Activated CD4-positive, alpha-beta T cell treated with anti-CD3 and anti-CD28 coated beads for 36 hours (primary cell): ENCODE results near the gene FANCI. TPM values are rescaled to one million over a fixed set of nuclear protein-coding genes. Genes with fewer than 3 reads are reported as not detected.

Source experiments
- ATAC-seq: fragments of 200-7000 bp; cut with Tn5 transposase; one replicate; pipeline ENCODE4 v1.10.0; 2021; ENCODE audit warnings: mild to moderate bottlenecking, moderate library complexity
- CTCF ChIA-PET: fragments of 350-600 bp; sonication (Branson Sonifier 250); formaldehyde crosslinking; loops from one replicate; lab custom pipeline; 2021; ENCODE audit warnings: antibody characterized with exemption; lab: Charles Lee
- POLR2A ChIA-PET: fragments of 350-600 bp; sonication (Branson Sonifier 250); formaldehyde crosslinking; loops from one replicate; lab custom pipeline; 2021; ENCODE audit warnings: antibody characterized with exemption, inconsistent platforms; lab: Charles Lee
- DNase-seq: peaks from one replicate; pipeline ENCODE4 v3.0.0-alpha.2; 2020
- H3K27ac Mint-ChIP-seq: one replicate; pipeline ENCODE4 v1.8.0; 2021; ENCODE audit warnings: mixed read lengths
- H3K27me3 Mint-ChIP-seq: one replicate; pipeline ENCODE4 v1.8.0; 2021; ENCODE audit warnings: mixed read lengths
- H3K36me3 Mint-ChIP-seq: one replicate; pipeline ENCODE4 v1.8.0; 2021; ENCODE audit warnings: low read depth, mixed read lengths
- H3K4me1 Mint-ChIP-seq: one replicate; pipeline ENCODE4 v1.8.0; 2021; ENCODE audit warnings: mixed read lengths
- H3K4me3 Mint-ChIP-seq: one replicate; pipeline ENCODE4 v1.8.0; 2021; ENCODE audit warnings: mild to moderate bottlenecking, moderate library complexity, mixed read lengths
- H3K9me3 Mint-ChIP-seq: one replicate; pipeline ENCODE4 v1.8.0; 2021; ENCODE audit warnings: low read depth, mixed read lengths
- intact Hi-C, 2 experiments: fragments of 100-400 bp; cut with DNase I in 1 of 2; cut with micrococcal nuclease in 1 of 2; formaldehyde crosslinking; loops; one replicate each; pipeline versions ENCODE4 v1.14.2 to v1.15.1; 2022 to 2024; cut with DNase I, micrococcal nuclease
- total RNA-seq, 2 experiments: library from RNA; stranded (reverse); gene quantifications; one replicate each; pipeline ENCODE4 v1.2.3, GENCODE V29; 2021

The FANCI gene
- total RNA-seq, 2 experiments from 2014 or later, result 150 to 199 TPM

DNA sequence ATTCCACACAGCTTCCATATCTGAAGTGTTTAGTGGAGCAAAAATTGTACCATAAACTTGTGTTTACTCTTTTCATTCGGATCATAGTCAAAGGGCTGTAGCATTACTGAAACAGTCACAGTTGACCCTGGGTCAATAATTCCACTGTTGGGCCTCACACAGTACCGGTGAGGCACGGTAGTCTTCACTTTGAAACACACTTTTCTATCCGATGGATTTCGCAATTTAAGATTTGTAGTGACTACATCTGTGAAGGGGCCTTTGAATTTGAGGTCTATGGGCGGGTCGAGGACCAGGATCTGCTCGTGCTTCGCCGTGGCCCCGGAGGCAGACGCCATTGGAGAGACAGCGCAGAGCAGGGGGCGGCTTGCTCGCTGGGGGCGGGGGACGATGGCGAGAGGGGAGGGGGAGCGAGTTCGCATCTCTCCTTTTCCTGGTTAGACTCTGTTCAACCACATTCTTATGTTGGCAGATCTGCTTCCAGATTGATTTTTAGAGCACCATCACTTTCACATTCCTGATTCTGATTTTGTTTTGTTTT is 42.2 kb upstream of the FANCI start:
- intact Hi-C loops, result no loop called here
- no peak for ATAC-seq
- Mint-ChIP-seq H3K36me3 (peaks cover 16% of the 10 kb centered on the region), H3K4me3 (no peak overlapping the region), H3K27me3 (no peaks in the 10 kb centered on the region), H3K4me1 (peaks cover 50% of the 10 kb centered on the region), H3K27ac (no peak overlapping the region), H3K9me3 (no peaks in the 10 kb centered on the region)
- DNase-seq, result no peak
- CTCF ChIA-PET, result interaction anchor here (1.6 kb wide), 1 partner anchor 24 kb away, joined by 4 read pairs; no protein-coding TSS in a partner anchor
- POLR2A ChIA-PET, result no interaction called here

DNA sequence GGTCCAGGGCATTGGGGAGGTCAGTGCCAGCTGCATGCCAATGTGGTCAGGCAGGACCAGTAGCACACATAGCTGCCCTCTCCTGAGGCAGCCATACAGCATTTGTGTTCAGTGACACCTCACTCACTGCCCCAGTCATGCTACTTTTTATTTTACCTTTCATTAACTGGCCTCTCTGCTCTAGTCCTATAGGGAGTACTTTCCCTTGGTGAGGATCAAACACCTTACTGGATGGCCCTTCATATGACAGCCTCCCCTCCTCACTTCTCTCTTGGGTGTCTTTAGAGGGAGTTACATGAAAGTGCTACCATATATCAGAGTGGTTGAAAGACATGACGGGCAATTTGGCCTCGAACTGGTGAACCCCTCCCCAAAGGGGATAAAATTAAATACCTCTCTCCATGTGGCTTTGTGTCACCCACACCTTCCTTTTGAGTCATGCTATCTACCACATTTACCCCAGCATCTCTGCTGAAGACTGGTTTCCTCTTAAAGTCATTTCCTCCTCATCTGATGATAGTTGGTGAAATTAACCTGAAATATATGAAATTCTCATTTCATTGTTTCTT is 40.0 kb upstream of the FANCI start:
- Mint-ChIP-seq H3K27me3 (peaks cover 6% of the 10 kb centered on the region), H3K4me1 (peaks cover 39% of the 10 kb centered on the region), H3K9me3 (no peaks in the 10 kb centered on the region), H3K4me3 (no peak overlapping the region), H3K27ac (peak overlapping the region; percentile 62), H3K36me3 (peaks cover 8% of the 10 kb centered on the region)
- ChIA-PET CTCF (interaction anchor here (0.7 kb wide), 1 partner anchor 157 kb away, joined by 3 read pairs; no protein-coding TSS in a partner anchor), POLR2A (interaction anchor here (0.6 kb wide), 1 partner anchor 194 kb away, joined by 5 read pairs; no protein-coding TSS in a partner anchor)
- DNase-seq, result peak; percentile 64
- intact Hi-C loops, result loop anchor here in 1 of 2 experiments (2.0 kb wide), 1 partner anchor 23 kb away; no protein-coding TSS in a partner anchor
- peak; percentile 88 for ATAC-seq

DNA sequence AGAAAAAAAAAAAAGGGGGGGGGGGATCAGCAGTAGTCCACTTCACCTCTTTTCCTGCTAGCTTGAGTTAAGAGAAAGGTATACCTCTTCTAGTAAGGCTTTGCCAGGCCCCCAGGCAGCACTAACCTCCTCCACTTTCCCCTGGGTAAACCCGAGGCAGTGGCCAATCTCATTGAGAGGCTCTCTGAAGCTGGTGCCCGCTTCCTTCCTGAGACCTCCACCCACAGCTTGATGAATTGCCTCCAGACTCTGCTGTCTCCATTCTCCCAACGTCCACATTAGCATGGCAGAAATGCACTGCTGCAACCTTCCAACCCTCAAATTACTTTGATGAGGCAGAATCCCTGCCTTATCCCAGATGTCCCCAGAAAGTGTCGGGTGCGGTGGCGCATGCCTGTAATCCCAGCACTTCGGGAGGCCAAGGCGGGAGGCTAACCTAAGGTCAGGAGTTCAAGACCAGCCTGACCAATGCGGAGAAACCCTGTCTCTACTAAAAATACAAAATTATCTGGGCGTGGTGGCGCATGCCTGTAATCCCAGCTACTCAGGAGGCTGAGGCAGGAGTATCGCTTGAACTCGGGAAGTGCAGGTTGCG is 37.7 kb upstream of the FANCI start:
- intact Hi-C loops, result loop anchor here (2.0 to 5.0 kb wide), 4 partner anchors 25 to 225 kb away; partner anchors contain the start of gene POLG (in 1 of the 2)
- H3K36me3 Mint-ChIP-seq, result peaks cover 7% of the 10 kb centered on the region
- no peak overlapping the region for H3K4me3 Mint-ChIP-seq
- no peaks in the 10 kb centered on the region for H3K9me3 Mint-ChIP-seq
- H3K27me3 Mint-ChIP-seq, result peaks cover 6% of the 10 kb centered on the region
- DNase-seq (no peak), ATAC-seq (no peak)
- ChIA-PET POLR2A (interaction anchor here (1.7 kb wide), 1 partner anchor 129 kb away, joined by 6 read pairs; the partner anchor contains the start of gene POLG), CTCF (interaction anchor here (0.5 to 3.6 kb wide), 63 partner anchors 9 to 1361 kb away, joined by 3 to 57 read pairs (median 4); partner anchors contain the start of genes FANCI, POLG and TICRR)
- peak overlapping the region; percentile 7 for H3K27ac Mint-ChIP-seq
- H3K4me1 Mint-ChIP-seq, result peaks cover 36% of the 10 kb centered on the region

DNA sequence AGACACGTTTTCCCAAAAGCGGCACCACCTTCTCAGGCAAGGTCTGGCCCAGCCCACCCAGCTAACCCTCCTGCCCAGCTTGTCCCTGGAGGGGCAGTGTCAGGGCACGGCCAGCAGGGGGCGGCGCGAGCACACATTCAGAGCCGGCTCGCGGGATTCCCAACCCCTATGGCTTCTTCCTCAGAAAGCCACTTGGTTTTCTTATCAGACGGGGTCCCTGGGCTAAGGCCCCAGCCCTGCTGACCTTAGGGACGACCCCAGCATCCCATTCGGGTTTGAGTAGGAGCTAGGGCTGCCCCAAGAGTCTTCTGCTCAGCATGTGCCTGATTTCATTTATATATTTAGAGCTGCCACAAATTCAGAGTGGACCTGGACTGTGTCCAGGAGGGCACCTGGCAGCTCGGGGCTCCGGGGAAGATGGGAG is 36.9 kb upstream of the FANCI start:
- Mint-ChIP-seq H3K27me3 (peaks cover 6% of the 10 kb centered on the region), H3K27ac (peak overlapping the region; percentile 39), H3K4me1 (peaks cover 36% of the 10 kb centered on the region), H3K4me3 (no peak overlapping the region), H3K9me3 (no peaks in the 10 kb centered on the region), H3K36me3 (peaks cover 2% of the 10 kb centered on the region)
- DNase-seq, result peak; percentile 86
- ATAC-seq, result peak; percentile 80
- CTCF ChIA-PET, result interaction anchor here (0.5 to 3.6 kb wide), 74 partner anchors 8 to 1360 kb away, joined by 3 to 57 read pairs (median 4); partner anchors contain the start of genes FANCI, POLG and TICRR
- intact Hi-C loops, result loop anchor here (1.0 to 5.0 kb wide), 5 partner anchors 36 to 224 kb away; partner anchors contain the start of genes FANCI (in 2 of the 2) and POLG (in 1 of the 2)
- POLR2A ChIA-PET, result interaction anchor here (0.6 to 1.7 kb wide), 2 partner anchors 102 to 128 kb away, joined by 6 to 9 read pairs; partner anchors contain the start of gene POLG

DNA sequence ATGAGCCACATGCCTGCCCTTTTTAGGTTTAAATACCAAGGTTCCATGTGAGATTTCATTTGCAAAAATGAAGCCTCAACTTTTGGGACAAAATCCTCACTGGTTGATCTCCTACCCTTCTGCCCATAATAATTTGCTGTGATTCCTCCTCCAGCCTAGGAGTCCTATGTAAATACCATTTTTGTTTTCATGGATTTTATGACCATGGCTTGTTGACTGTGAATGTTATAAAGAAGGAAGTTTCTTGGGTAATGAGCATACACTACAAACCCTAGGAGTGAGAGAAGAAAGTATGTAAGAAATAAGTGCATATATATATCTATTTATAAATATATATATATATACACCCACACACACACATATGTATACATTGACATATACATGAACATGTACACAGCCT is 35.5 kb upstream of the FANCI start:
- intact Hi-C loops, result loop anchor here in 1 of 2 experiments (5.0 kb wide), 1 partner anchor 99 kb away; no protein-coding TSS in a partner anchor
- Mint-ChIP-seq H3K36me3 (no peaks in the 10 kb centered on the region), H3K27ac (no peak overlapping the region), H3K27me3 (peaks cover 6% of the 10 kb centered on the region), H3K9me3 (no peaks in the 10 kb centered on the region), H3K4me3 (no peak overlapping the region), H3K4me1 (peaks cover 33% of the 10 kb centered on the region)
- ChIA-PET POLR2A (no interaction called here), CTCF (interaction anchor here (1.1 to 3.6 kb wide), 6 partner anchors 12 to 303 kb away, joined by 3 to 57 read pairs (median 4); no protein-coding TSS in a partner anchor)
- ATAC-seq (no peak), DNase-seq (no peak)

DNA sequence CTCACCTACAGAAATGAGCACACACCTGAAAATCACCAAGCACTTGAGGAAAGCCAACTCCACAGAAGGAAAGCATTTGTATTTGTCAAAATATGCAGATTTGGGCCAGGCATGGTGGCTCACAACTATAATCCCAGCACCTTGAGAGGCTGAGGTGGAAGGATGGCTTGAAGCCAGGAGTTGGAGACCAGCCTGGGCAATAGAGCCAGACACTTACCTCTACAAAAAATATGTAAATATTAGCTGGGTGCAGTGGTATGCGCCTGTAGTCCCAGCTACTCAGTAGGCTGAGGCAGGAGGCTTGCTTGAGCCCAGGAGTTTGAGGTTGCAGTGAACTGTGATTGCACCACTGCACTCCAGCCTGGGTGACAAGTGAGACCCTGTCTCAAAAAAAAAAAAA is 34.7 kb upstream of the FANCI start:
- Mint-ChIP-seq H3K4me1 (peaks cover 25% of the 10 kb centered on the region), H3K4me3 (no peak overlapping the region), H3K36me3 (no peaks in the 10 kb centered on the region), H3K9me3 (no peaks in the 10 kb centered on the region), H3K27me3 (peaks cover 6% of the 10 kb centered on the region), H3K27ac (no peak overlapping the region)
- intact Hi-C loops, result loop anchor here in 1 of 2 experiments (5.0 kb wide), 1 partner anchor 98 kb away; no protein-coding TSS in a partner anchor
- POLR2A ChIA-PET, result no interaction called here
- CTCF ChIA-PET, result interaction anchor here (0.6 to 0.7 kb wide), 2 partner anchors 55 to 299 kb away, joined by 3 read pairs; no protein-coding TSS in a partner anchor
- DNase-seq, result no peak
- ATAC-seq, result no peak

DNA sequence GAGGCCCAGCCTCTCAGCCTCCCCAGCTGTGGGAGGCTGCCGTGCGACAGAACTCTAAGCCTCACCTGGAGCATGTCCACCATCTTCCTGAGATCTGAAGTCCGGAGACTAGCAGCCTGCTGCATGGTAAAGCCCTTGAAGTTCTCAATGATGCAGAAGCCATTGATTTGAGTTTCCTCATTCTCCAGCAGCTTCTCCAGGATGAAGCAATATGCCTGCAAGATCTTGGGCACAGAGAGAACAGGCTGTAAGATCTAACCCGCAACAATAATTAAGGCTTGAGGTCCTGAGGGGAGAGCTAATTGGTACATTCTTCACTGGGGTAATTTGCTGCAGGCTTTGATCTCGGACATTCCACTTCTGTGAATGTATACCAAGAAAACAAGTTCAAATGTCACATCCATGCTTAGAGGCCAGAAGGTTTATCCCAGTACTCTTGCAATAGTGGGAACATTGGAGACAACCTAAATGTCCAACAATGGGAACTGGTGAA is 32.1 kb upstream of the FANCI start:
- DNase-seq, result no peak
- H3K4me1 Mint-ChIP-seq, result peaks cover 10% of the 10 kb centered on the region
- no peak overlapping the region for H3K4me3 Mint-ChIP-seq
- H3K27ac Mint-ChIP-seq, result no peak overlapping the region
- no peak for ATAC-seq
- H3K36me3 Mint-ChIP-seq, result no peaks in the 10 kb centered on the region
- intact Hi-C loops, result no loop called here
- ChIA-PET POLR2A (no interaction called here), CTCF (interaction anchor here (0.6 to 0.7 kb wide), 3 partner anchors 12 to 596 kb away, joined by 3 to 6 read pairs (median 3); no protein-coding TSS in a partner anchor)
- peaks cover 6% of the 10 kb centered on the region for H3K27me3 Mint-ChIP-seq
- H3K9me3 Mint-ChIP-seq, result no peaks in the 10 kb centered on the region

DNA sequence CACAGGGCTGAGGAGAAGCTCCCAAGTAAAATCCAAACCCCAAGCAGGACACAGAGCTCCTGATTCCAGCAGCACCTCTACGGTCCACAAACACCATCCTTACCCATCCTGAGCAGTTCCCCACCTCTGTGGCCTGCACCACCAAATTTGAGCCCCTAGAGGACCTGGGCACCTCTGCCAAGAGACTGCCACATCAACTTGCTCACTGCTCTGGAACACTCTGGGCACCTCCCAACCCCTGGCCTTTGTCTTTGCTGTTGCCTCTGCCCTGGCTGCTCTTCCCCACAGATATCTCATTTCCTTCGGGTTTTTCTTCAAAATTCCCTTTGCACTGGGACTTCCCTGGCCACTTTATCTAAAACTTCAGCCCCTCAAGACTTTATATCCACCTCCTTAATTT is 28.2 kb upstream of the FANCI start:
- no peak for DNase-seq
- POLR2A ChIA-PET, result no interaction called here
- H3K36me3 Mint-ChIP-seq, result no peaks in the 10 kb centered on the region
- intact Hi-C loops, result no loop called here
- CTCF ChIA-PET, result interaction anchor here (0.7 to 1.4 kb wide), 3 partner anchors 8 to 80 kb away, joined by 3 to 9 read pairs (median 4); no protein-coding TSS in a partner anchor
- peaks cover 2% of the 10 kb centered on the region for H3K4me1 Mint-ChIP-seq
- no peaks in the 10 kb centered on the region for H3K27me3 Mint-ChIP-seq
- no peaks in the 10 kb centered on the region for H3K9me3 Mint-ChIP-seq
- ATAC-seq, result no peak
- H3K27ac Mint-ChIP-seq, result no peak overlapping the region
- H3K4me3 Mint-ChIP-seq, result no peak overlapping the region

DNA sequence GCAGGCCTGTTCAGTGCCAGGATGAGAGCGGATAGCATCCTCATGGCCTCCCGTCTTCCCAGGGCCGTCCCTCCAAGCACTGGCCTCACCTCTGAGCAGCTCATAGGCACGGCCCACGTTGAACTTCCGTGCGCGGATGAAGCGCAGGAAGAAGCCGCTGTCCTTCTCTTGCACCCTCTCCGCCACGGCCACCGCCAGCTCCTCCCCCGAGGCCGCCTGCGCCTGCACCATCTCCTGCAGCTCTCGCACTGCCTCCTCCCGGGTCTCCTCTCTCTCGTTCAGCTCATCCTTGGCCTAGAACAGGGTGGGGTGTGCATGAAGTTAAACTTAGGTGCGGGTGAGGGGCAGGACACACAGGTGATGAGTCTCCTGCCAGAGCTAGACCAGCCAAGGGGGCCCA is 26.7 kb upstream of the FANCI start:
- intact Hi-C loops, result no loop called here
- Mint-ChIP-seq H3K36me3 (no peaks in the 10 kb centered on the region), H3K27me3 (no peaks in the 10 kb centered on the region), H3K27ac (no peak overlapping the region), H3K9me3 (no peaks in the 10 kb centered on the region), H3K4me1 (peaks cover 2% of the 10 kb centered on the region), H3K4me3 (no peak overlapping the region)
- POLR2A ChIA-PET, result no interaction called here
- no peak for DNase-seq
- ATAC-seq, result no peak
- CTCF ChIA-PET, result interaction anchor here (0.5 to 1.7 kb wide), 4 partner anchors 10 to 312 kb away, joined by 3 to 10 read pairs (median 4); no protein-coding TSS in a partner anchor

DNA sequence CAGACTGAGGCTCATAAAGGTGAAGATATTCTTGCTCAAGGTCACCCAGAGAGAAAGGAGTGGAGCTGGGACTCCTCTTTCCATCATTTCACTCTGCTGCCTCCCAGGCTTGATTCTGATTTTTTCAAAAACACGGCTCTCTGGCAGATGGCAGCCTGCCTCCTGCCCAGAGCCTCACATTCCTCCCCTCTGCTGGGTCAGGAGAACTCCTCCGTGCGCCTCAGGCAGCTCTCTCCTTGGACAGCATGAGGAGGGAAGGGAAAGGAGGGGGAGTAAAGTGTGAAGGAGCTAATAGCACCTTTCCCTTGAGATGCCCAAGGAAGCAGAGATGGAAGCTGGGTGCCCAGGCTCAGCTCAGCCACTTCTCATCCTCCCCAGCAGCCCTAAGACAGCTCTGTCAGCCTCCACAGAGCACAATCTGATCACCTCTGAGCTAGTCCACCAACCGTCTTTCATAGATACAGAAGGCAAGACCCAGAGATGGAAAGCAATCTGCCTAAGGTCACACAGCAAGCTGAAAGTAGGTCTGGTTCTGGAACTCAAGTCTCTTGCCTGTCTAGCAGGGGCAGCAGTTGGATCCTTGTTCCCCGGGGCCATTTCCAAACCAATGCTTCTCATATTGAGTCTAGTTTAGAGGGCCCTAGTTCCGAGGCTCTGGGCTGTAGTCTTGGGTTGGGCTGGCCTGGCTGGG is 25.9 kb upstream of the FANCI start:
- Mint-ChIP-seq H3K36me3 (no peaks in the 10 kb centered on the region), H3K9me3 (no peaks in the 10 kb centered on the region)
- POLR2A ChIA-PET, result no interaction called here

More for the DNA sequence above, 25.9 kb upstream of the FANCI start:
- no peaks in the 10 kb centered on the region for H3K27me3 Mint-ChIP-seq
- no peak overlapping the region for H3K27ac Mint-ChIP-seq
- H3K4me3 Mint-ChIP-seq, result no peak overlapping the region
- H3K4me1 Mint-ChIP-seq, result peaks cover 2% of the 10 kb centered on the region
- no peak for DNase-seq
- no peak for ATAC-seq
- intact Hi-C loops, result no loop called here
- CTCF ChIA-PET, result interaction anchor here (0.8 to 1.7 kb wide), 5 partner anchors 11 to 141 kb away, joined by 3 to 10 read pairs (median 4); no protein-coding TSS in a partner anchor
